Measurements from ENCODE around the gene SEMA3A.
"Not testable (repeated sequence)": the region's sequence is repeated elsewhere in the genome, so short reads cannot be mapped to it uniquely, and the experiment has no call there.

The SEMA3A gene

GRCh38 chr7:84070770-84071169, 123.8 kb downstream of the SEMA3A start:
- no peak overlapping the region for H3K4me3 ChIP-seq (ENCODE audit: low read depth, low read length)
- no peak for TF ChIP-seq CTCF (IDR thresholded peaks at IDR 0.05; ENCODE audit: low read depth, low read length)
- in situ Hi-C loops (cut with HindIII; ENCODE audit: low sequenced_read_pairs): no loop called here
- DNase-seq (ENCODE audit: low read depth, low spot score): no peak

GRCh38 chr7:84069999-84070500, 124.5 kb downstream of the SEMA3A start:
- DNase-seq (ENCODE audit: low read depth, low spot score): no peak
- in situ Hi-C loops (cut with HindIII; ENCODE audit: low sequenced_read_pairs): no loop called here
- TF ChIP-seq CTCF (IDR thresholded peaks at IDR 0.05; ENCODE audit: low read depth, low read length): no peak
- no peak overlapping the region for H3K4me3 ChIP-seq (ENCODE audit: low read depth, low read length)

GRCh38 chr7:84069033-84069432, 125.6 kb downstream of the SEMA3A start:
- no peak for DNase-seq (ENCODE audit: low read depth, low spot score)
- H3K4me3 ChIP-seq (ENCODE audit: low read depth, low read length): no peak overlapping the region
- in situ Hi-C loops (cut with HindIII; ENCODE audit: low sequenced_read_pairs): no loop called here
- TF ChIP-seq CTCF (IDR thresholded peaks at IDR 0.05; ENCODE audit: low read depth, low read length): no peak

- in situ Hi-C loops (cut with HindIII; ENCODE audit: low sequenced_read_pairs); H3K4me3 ChIP-seq (ENCODE audit: low read depth, low read length); DNase-seq (ENCODE audit: low read depth, low spot score): not testable (repeated sequence)
Measured at GRCh38 chr7:84062489-84062901, 132.1 kb downstream of the SEMA3A start.

GRCh38 chr7:84060760-84061261, 133.8 kb downstream of the SEMA3A start:
- TF ChIP-seq CTCF (IDR thresholded peaks at IDR 0.05; ENCODE audit: low read depth, low read length): no peak
- in situ Hi-C loops (cut with HindIII; ENCODE audit: low sequenced_read_pairs): no loop called here
- peak; percentile 71 for DNase-seq (ENCODE audit: low read depth, low spot score)
- H3K4me3 ChIP-seq (ENCODE audit: low read depth, low read length): no peak overlapping the region

- TF ChIP-seq CTCF (IDR thresholded peaks at IDR 0.05; ENCODE audit: low read depth, low read length): no peak
- DNase-seq (ENCODE audit: low read depth, low spot score): no peak
- H3K4me3 ChIP-seq (ENCODE audit: low read depth, low read length): no peak overlapping the region
- in situ Hi-C loops (cut with HindIII; ENCODE audit: low sequenced_read_pairs): no loop called here
Measured at GRCh38 chr7:84060000-84060399, 134.6 kb downstream of the SEMA3A start.

GRCh38 chr7:84058311-84059076, 136.1 kb downstream of the SEMA3A start:
- H3K4me3 ChIP-seq (ENCODE audit: low read depth, low read length): no peak overlapping the region
- in situ Hi-C loops (cut with HindIII; ENCODE audit: low sequenced_read_pairs): no loop called here
- TF ChIP-seq CTCF (IDR thresholded peaks at IDR 0.05; ENCODE audit: low read depth, low read length): no peak
- peak; percentile 81 for DNase-seq (ENCODE audit: low read depth, low spot score)

Measured in astrocyte of the spinal cord (primary cell).